Right atrium auricular region (tissue), 2 donors: Measurements from ENCODE around the gene OTOS. TPM values are rescaled to one million over a fixed set of nuclear protein-coding genes. Genes with fewer than 3 reads are reported as not detected.

ENCODE experiments used
- DNase-seq: peaks from one replicate; pipeline ENCODE4 v3.0.0-alpha.2; 2019; ENCODE audit warnings: low spot score
- H3K27ac ChIP-seq, 2 donors: fragments of 200-600 bp; sonication (generic); 1 replicate in 1 of 2; 2 replicates in 1 of 2; pipeline ENCODE4 v1.5.1; 2016 to 2019
- H3K27me3 ChIP-seq, 2 donors: fragments of 200-600 bp; sonication (generic); one replicate each; pipeline versions ENCODE4 v1.5.1 to v1.6.0; 2017 to 2019
- H3K36me3 ChIP-seq: fragments of 200-600 bp; sonication (generic); one replicate; pipeline ENCODE4 v1.5.1; 2016
- H3K4me1 ChIP-seq, 2 donors: fragments of 200-600 bp; sonication (generic); one replicate each; pipeline versions ENCODE4 v1.5.1 to v1.6.0; 2017 to 2019
- H3K4me3 ChIP-seq, 2 donors: fragments of 200-600 bp; sonication (generic); 1 replicate in 1 of 2; 2 replicates in 1 of 2; pipeline ENCODE4 v1.5.1; 2017 to 2019; ENCODE audit warnings: mild to moderate bottlenecking in 1 of 2, moderate library complexity in 1 of 2
- H3K9me3 ChIP-seq, 2 donors: fragments of 200-600 bp; sonication (generic); one replicate each; pipeline ENCODE4 v1.5.1; 2019
- total RNA-seq, 2 donors: library from RNA; depleted of rRNA; stranded (reverse); fragments of >200 nt; gene quantifications; one replicate each; pipeline ENCODE4 v1.1.0, GENCODE V29; 2016
- TF ChIP-seq, protein P1 (sequence below), 2 donors: fragments of 200-600 bp; sonication (generic); IDR thresholded peaks; one replicate each; pipeline ENCODE4 v1.5.1; 2019; ENCODE audit warnings: antibody characterized with exemption in 2 of 2

OTOS gene
- total RNA-seq, 2 donors from 2014 or later = not detected

DNA sequence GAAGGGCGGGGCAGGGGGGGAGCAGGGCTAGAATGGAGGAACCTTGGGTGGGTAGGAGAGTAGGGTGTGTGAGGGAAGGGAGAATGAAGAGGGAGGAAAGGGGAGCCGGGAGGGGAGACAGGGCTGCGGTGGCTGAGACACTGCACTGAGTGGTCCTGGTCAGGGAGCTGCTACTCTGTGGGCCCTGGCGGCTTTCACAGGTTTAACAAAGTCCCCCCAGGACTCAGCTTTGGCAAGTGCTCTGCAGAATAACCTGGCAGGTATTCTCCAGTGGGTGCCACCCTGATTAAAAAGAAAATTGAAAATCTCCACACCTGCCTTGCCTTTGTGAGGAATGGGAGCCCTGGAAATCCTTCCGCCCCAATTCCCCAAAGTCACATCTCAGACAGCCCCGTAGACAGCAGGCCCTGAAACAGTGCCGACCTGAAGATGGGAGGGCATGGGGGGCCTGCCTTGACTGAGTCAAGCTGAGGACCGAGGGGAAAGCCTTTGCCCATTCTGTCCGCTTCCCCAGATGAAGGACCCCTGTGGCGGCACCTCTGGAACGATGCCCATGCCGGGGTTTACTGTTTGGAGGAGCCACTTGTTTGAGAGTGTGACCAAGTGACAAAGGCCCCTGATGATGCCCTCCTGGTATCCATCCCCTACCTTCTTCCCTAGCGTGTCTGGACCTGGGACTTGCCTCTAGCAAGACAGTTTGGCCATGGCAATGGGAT, 43.6 kb upstream of the OTOS start:
- TF ChIP-seq, protein P1, sequence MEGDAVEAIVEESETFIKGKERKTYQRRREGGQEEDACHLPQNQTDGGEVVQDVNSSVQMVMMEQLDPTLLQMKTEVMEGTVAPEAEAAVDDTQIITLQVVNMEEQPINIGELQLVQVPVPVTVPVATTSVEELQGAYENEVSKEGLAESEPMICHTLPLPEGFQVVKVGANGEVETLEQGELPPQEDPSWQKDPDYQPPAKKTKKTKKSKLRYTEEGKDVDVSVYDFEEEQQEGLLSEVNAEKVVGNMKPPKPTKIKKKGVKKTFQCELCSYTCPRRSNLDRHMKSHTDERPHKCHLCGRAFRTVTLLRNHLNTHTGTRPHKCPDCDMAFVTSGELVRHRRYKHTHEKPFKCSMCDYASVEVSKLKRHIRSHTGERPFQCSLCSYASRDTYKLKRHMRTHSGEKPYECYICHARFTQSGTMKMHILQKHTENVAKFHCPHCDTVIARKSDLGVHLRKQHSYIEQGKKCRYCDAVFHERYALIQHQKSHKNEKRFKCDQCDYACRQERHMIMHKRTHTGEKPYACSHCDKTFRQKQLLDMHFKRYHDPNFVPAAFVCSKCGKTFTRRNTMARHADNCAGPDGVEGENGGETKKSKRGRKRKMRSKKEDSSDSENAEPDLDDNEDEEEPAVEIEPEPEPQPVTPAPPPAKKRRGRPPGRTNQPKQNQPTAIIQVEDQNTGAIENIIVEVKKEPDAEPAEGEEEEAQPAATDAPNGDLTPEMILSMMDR (IDR thresholded peaks at IDR 0.05) = no peak
- Histone ChIP-seq H3K4me3 (no peak overlapping the region), H3K36me3 (no peaks in the 10 kb centered on the region), H3K4me1 (no peaks in the 10 kb centered on the region), H3K27ac (no peak overlapping the region), H3K27me3 (no peaks in the 10 kb centered on the region), H3K9me3 (no peaks in the 10 kb centered on the region)
- DNase-seq = no peak

DNA sequence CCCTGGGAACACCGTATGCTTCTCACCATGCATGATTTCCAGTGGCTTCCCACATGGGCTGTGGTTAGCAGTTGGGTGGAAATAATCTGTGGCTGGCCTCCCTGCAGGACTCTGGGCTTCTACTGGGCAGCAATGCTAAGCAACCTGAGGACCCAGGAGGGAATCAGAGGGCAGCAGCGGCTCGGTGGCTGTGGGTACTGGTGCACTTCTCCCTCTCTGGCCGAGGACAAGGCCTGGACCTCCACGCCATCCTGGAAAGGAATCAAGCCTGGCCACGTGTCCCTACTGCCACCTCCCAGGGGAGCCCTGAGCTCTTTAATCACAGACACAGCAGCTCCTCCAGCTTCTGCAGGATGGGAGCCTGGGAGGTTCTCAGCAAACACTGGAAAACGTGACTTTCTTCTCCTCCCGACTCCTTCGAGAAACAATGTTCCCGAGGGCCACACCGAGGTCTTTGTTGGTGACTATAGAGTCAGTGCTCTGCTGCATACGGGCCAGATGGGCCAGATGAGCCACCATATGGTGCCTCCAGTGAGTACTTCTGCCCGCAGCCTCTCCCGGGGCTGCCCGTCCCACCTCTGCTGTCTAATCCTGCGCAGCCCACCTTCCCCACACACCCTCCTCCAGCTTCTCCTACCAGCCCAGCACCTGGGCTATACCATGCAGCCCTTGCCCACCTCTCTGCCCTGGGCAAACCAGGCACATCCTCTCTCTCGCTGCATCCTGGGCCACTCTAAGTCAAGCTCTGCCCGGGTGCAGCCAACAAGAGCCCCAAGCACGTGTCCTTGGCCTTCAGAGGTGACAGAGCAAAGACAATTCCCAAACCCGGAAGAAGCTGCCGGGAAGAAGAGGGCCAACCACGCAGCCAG, 42.8 kb upstream of the OTOS start:
- H3K27me3 ChIP-seq = no peaks in the 10 kb centered on the region
- no peak for DNase-seq
- no peak overlapping the region for H3K4me3 ChIP-seq
- no peaks in the 10 kb centered on the region for H3K4me1 ChIP-seq
- H3K27ac ChIP-seq = no peak overlapping the region
- no peaks in the 10 kb centered on the region for H3K36me3 ChIP-seq
- TF ChIP-seq, protein P1 (IDR thresholded peaks at IDR 0.05) = no peak
- no peaks in the 10 kb centered on the region for H3K9me3 ChIP-seq

DNA sequence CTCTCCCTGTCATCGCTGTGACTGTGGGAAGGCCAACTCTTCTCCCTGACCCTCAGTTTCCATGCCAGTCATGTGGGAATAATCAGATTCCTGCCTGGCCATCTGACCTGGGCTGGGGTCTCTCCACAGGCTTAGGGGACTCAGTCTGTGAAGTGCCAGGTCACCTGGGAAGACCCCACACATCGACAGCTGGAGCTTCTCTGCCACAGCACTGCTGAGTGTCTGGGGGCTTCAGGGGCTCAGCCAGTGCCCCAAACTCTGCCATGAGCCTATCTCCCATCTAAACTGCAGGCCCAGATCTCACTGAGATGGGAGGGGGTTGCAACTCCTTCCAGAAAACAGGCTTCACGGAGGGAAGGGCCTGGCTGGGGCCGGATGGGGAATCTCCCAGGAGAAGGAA, 42.0 kb upstream of the OTOS start:
- Histone ChIP-seq H3K27ac (no peak overlapping the region), H3K36me3 (no peaks in the 10 kb centered on the region), H3K4me1 (no peaks in the 10 kb centered on the region), H3K27me3 (no peaks in the 10 kb centered on the region), H3K9me3 (no peaks in the 10 kb centered on the region), H3K4me3 (no peak overlapping the region)
- no peak for DNase-seq
- TF ChIP-seq, protein P1 (IDR thresholded peaks at IDR 0.05) = no peak

DNA sequence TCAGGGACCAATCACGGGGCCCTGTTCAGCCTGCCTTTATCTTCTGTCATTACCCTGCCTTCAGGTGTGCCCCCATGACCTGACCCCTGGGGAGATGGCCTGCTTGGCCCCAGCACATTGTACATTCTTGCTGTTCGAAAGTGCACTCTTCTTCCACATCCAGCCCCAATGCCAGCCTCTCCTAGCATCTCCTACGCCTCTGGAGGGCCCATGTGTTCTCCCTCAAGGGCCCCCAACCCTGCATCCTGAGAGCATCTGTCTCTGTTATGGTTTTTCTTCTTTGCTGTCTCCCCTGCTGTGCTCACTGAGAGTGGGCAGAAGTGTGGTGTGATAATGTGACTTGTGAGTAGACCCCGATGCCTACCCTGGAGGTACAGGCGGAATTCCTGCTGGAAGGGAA, 41.5 kb upstream of the OTOS start:
- Histone ChIP-seq H3K9me3 (no peaks in the 10 kb centered on the region), H3K4me3 (no peak overlapping the region), H3K36me3 (no peaks in the 10 kb centered on the region), H3K4me1 (no peaks in the 10 kb centered on the region), H3K27ac (no peak overlapping the region), H3K27me3 (no peaks in the 10 kb centered on the region)
- no peak for DNase-seq
- TF ChIP-seq, protein P1 (IDR thresholded peaks at IDR 0.05) = no peak

DNA sequence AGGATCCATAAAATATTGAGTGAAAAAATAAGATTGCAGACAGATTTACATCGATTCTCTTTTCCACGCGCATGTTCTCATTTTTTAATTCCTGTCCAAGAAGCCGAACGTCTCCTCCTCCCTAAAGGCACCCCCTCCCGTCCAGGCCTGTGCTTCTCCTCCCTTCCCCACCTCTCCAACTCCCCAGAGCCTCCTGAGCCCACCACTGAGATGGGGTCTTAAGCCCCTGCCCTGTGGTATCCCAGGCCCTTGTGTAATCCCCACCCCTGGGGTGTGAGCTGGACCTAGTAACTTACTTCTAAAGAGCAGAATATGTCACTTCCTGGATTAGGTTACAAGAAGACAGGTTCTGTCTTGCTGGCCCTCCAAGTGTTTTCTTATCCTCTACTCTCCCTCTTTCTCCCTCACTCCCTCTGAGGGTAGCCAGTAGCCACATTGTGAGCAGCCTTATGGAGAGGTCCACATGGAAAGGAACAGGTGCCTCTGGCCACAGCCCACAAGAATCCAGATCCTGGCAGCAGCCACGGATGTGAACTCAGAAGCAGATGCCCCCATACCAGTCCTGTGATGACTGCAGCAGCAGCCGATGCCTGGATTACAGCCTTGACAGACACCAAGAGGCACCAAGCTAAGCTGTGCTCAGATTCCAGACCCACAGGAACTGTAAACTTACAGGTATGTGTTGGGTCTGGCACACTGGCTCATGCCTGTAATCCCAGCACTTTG, 39.6 kb upstream of the OTOS start:
- H3K27me3 ChIP-seq = no peaks in the 10 kb centered on the region
- H3K36me3 ChIP-seq = no peaks in the 10 kb centered on the region
- no peaks in the 10 kb centered on the region for H3K4me1 ChIP-seq
- no peaks in the 10 kb centered on the region for H3K9me3 ChIP-seq
- no peak for DNase-seq
- TF ChIP-seq, protein P1 (IDR thresholded peaks at IDR 0.05) = no peak
- no peak overlapping the region for H3K27ac ChIP-seq
- H3K4me3 ChIP-seq = no peak overlapping the region
